GM20000 (cell line): Measurements from ENCODE around the gene CSF3.

Source experiments
- DNase-seq: peaks from one replicate; pipeline ENCODE4 v3.0.0; 2012; ENCODE audit warnings: low spot score
- CTCF ChIP-seq: IDR thresholded peaks from 2 replicates; pipeline ENCODE4 v1.5.1; 2012; ENCODE audit warnings: mild to moderate bottlenecking, control low read depth; ENCODE audit errors: extremely low read depth, missing control alignments

Gene CSF3

DNA sequence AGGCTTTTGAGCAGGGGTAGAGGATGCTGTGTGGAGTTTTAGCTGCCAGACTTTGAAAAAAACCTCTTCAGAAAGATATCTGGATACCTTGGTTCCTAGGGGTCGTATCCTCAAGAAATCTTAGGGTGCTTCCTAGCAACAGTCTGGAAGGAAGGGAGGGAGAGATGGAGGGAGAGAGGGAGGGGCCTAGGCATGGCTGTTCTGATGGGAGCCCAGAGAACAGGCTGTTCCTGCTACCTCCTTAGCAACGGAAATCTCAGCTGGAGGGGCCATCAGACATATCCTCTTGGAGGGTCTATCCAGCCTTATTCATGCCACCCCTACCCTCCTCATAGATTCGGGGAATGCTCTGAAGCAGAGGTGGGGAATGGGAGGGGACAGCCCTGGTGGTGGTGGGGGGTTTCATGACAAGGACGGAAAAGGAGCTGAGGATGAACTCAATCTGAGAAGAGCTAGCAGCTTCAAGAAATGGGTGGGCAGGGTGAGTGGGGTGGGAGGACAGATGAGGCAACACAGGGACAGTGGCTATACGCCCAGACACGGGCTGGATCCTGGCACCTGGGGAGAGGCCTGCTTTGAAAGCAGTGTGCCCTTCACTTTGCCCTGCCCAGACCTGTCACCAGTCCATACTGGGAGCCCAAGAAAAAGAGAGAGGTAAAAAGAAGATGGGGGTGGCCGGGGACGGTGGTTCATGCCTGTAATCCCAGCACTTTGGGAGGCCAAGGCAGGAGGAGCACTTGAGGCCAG, 44.7 kb downstream of the CSF3 start:
- TF ChIP-seq CTCF: no peak
- no peak for DNase-seq

DNA sequence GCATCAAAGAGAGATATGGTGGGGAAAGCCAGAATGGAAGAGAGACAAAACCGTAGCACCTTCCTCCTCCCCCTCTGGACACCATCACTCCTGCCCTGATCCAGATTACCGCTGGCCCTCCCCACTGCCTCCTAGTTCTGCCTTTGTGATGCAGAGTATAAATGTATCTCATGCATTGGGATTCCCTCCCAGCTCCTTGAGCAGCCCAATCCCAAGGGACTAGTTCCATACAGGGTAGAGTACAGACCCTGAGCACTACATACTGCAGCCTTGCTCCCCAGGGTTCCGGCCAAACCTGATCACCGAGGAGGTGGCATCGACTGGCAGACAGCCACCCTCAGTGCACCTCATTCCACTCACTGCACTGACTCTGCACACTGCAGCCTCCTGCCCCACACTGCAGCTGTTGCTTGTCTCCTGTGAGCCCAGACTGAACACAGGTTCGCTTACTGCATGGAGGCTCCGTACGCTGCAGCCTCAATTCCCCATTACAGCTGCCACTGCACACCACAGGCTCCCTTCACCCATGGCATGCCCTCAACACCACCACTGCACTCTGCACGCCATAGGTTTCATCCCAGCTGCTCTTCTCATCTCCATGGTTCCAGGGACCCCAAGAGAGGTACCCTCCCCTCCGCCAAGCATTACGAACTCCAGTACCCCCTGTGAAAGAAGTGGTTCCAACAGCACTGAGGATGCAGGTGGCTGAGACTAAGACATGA, 45.8 kb downstream of the CSF3 start:
- TF ChIP-seq CTCF: no peak
- no peak for DNase-seq

- TF ChIP-seq CTCF: no peak
Observed at GRCh38 chr17:40061609-40062038, 46.4 kb downstream of the CSF3 start.

DNA sequence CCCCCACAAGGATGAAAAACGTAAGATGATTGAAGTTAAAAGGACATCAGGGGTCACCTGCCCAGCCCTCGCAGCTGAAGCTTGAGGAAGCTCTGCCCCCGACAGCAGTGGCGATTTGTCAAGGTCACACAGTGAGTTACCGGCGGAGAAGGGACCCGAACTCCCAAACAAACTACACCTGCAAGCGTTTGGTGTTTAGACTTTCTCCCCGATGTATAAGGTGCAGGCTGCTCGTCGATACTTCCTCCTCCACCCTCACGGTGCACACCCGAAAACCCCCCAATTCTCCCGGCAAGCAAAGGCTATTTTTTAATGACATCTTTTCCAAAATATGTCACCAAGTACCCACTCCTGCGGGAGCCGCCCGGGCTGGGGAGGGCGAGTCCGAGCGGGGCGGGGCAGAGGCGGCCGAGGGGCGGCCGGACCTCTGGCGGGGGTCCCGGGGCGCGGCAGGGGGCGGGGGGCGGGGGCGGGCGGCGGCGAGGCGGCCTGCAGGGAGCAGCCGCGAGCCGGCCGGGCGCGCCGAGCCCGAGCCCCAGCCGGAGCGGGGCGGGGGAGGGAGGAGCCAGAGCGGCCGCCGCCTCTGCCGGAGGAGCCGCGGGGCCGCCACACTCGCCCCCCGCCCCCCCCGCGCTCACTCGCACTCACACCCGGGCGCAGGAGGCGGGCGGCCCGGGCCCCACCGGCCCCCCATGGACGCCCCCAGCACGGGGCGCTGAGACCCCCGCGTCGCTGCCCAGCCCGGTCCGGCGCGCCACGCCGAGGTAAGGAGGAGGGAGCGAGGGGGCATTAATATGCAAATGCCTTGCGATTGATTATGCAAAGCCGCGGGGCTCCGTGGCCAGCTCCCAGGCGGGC, 47.3 kb downstream of the CSF3 start, which contains the start of gene THRA:
THRA (plus strand) TSS at position 637 of the 858 bp plus-strand sequence. CDS start 11,524 bp downstream, outside the sequence.
- DNase-seq: peak; percentile 95
- TF ChIP-seq CTCF: no peak

More at GRCh38 chr17:40061609-40062038, 46.4 kb downstream of the CSF3 start:
- DNase-seq: no peak

GRCh38 chr17:40063187-40063771, 48.0 kb downstream of the CSF3 start:
- no peak for TF ChIP-seq CTCF
- no peak for DNase-seq

- no peak for TF ChIP-seq CTCF
- no peak for DNase-seq
Observed at GRCh38 chr17:40063901-40064531, 48.8 kb downstream of the CSF3 start.
